ENCODE data around the gene SNN. TPM values are rescaled to one million over a fixed set of nuclear protein-coding genes. Genes with fewer than 3 reads are reported as not detected.

Gene SNN
- total and polyA plus RNA-seq, 9 of the 15 experiments (the other 6 are each of a cell fraction or from before 2014, with no cell fraction given) = 0.07 to 2.9 (median 1.9) TPM

DNA sequence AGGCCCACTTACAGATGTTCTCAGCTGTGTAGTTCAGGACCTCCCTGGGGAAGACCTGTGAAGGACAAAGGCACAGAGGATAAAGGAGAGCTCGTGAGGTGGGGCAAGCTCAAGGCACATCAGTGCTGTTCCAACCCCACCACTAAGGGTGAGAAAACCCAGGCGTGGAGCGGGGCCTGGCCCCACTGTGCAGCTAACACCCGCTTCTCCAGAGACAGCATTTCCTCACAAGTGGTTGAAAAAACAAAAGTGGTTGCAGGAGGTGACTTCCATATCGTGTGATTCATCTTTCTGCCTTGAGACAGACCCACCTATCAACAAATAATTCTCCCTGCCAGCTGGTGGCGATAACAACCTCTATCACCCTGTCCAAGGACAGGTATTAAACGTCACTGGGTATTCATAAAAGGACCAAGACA is 30.0 kb downstream of the SNN start:
- in situ Hi-C loops (cut with MboI) (no loop called here), intact Hi-C loops (cut with micrococcal nuclease) (no loop called here)
- no peak for DNase-seq (ENCODE audit: extremely low read depth in 1 of 4, low spot score in 3 of 4)

More for the DNA sequence above, 30.0 kb downstream of the SNN start:
- H3K27me3 ChIP-seq (ENCODE audit: control insufficient read depth in 2 of 2, insufficient read depth in 2 of 2, low read length in 2 of 2) = no peaks in the 10 kb centered on the region
- H2AFZ ChIP-seq (ENCODE audit: low read depth, low read length) = no peak overlapping the region
- CTCF ChIA-PET (ENCODE audit: low intra/inter-chr PET ratio) = no interaction called here
- H3K9me1 ChIP-seq (ENCODE audit: control insufficient read depth, insufficient read depth, low read length) = peaks cover 3% of the 10 kb centered on the region
- no peak overlapping the region for H3K4me2 ChIP-seq (ENCODE audit: insufficient read depth, low read length)
- H3K9ac ChIP-seq (ENCODE audit: insufficient read depth in 1 of 2, low read depth in 2 of 2, low read length in 2 of 2) = no peak overlapping the region
- no TSS peak for BruUV-seq (replicated peaks)
- no peaks in the 10 kb centered on the region for H4K20me1 ChIP-seq (replicated peaks; ENCODE audit: control insufficient read depth, insufficient read depth, low read length)
- FAIRE-seq (no peak), ATAC-seq (0 out of 3 replicates have a peak, but pooled peaks have one; percentile 26)
- H3K36me3 ChIP-seq (ENCODE audit: control insufficient read depth, insufficient read depth, low read length) = peaks cover 76% of the 10 kb centered on the region
- H3K27ac ChIP-seq (ENCODE audit: extremely low read depth, low read depth, low read length) = no peak overlapping the region
- no peaks in the 10 kb centered on the region for H3K4me1 ChIP-seq (replicated peaks in 1 of 2; ENCODE audit: control insufficient read depth in 2 of 2, insufficient read depth in 2 of 2, low read length in 2 of 2)
- H3K79me2 ChIP-seq (ENCODE audit: control insufficient read depth, insufficient read depth, low read length) = no peaks in the 10 kb centered on the region
- TF ChIP-seq, protein P1, sequence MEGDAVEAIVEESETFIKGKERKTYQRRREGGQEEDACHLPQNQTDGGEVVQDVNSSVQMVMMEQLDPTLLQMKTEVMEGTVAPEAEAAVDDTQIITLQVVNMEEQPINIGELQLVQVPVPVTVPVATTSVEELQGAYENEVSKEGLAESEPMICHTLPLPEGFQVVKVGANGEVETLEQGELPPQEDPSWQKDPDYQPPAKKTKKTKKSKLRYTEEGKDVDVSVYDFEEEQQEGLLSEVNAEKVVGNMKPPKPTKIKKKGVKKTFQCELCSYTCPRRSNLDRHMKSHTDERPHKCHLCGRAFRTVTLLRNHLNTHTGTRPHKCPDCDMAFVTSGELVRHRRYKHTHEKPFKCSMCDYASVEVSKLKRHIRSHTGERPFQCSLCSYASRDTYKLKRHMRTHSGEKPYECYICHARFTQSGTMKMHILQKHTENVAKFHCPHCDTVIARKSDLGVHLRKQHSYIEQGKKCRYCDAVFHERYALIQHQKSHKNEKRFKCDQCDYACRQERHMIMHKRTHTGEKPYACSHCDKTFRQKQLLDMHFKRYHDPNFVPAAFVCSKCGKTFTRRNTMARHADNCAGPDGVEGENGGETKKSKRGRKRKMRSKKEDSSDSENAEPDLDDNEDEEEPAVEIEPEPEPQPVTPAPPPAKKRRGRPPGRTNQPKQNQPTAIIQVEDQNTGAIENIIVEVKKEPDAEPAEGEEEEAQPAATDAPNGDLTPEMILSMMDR (IDR thresholded peaks at IDR 0.05 in 2 of 3, conservative IDR thresholded peaks at IDR 0.05 in 1 of 3; ENCODE audit: insufficient read depth in 2 of 3, low read depth in 1 of 3, low read length in 3 of 3) = peak in 2 of 3 experiments; percentile 24 to 33; a peak in 2 of 6 replicates
- no peak for TF ChIP-seq MCM5 (IDR thresholded peaks at IDR 0.05; ENCODE audit: low read depth)
- POLR2A ChIA-PET = no interaction called here
- WGBS (ENCODE audit: insufficient coverage, low coverage, missing lambda C conversion rate) = 77% methylated on average over 6 of the region's 7 CpGs
- no peak overlapping the region for H3K4me3 ChIP-seq
- no peaks in the 10 kb centered on the region for H3K9me3 ChIP-seq (replicated peaks; ENCODE audit: control insufficient read depth, insufficient read depth, low read depth, low read length)

All from K562 (cell line).